Natural killer cell (primary cell): ENCODE data around the gene XXYLT1. TPM values are rescaled to one million over a fixed set of nuclear protein-coding genes. Genes with fewer than 3 reads are reported as not detected.
"Not testable (repeated sequence)": the region's sequence is repeated elsewhere in the genome, so short reads cannot be mapped to it uniquely, and the experiment has no call there.

ENCODE experiments used
- ATAC-seq, 3 donors: fragments of 150-1000 bp in 2 of 3; fragments of 200-7000 bp in 1 of 3; cut with Tn5 transposase; 1 replicate in 1 of 3; 2 replicates in 2 of 3; pipeline ENCODE4 v1.10.0; 2021; ENCODE audit warnings: mild to moderate bottlenecking in 2 of 3, moderate library complexity in 2 of 3
- DNase-seq, 2 donors: peaks; one replicate each; pipeline versions ENCODE4 v3.0.0 to v3.0.0-alpha.2; 2013 to 2021; ENCODE audit warnings: mixed read lengths in 1 of 2
- H3K27ac ChIP-seq: one replicate; pipeline ENCODE4 v1.5.1; 2013; ENCODE audit warnings: mild to moderate bottlenecking, low read length
- H3K27me3 ChIP-seq: one replicate; pipeline ENCODE4 v1.6.1; 2013; ENCODE audit warnings: low read length; ENCODE audit not compliant: control insufficient read depth, insufficient read depth
- H3K36me3 ChIP-seq: one replicate; pipeline ENCODE4 v1.6.1; 2013; ENCODE audit warnings: low read length; ENCODE audit not compliant: control insufficient read depth, insufficient read depth
- H3K4me1 ChIP-seq: one replicate; pipeline ENCODE4 v1.6.1; 2013; ENCODE audit warnings: low read length; ENCODE audit not compliant: control insufficient read depth, insufficient read depth
- H3K4me3 ChIP-seq: one replicate; pipeline ENCODE4 v1.5.1; 2013; ENCODE audit warnings: low read length
- H3K9me3 ChIP-seq: one replicate; pipeline ENCODE4 v1.6.1; 2013; ENCODE audit warnings: low read length; ENCODE audit not compliant: control insufficient read depth, insufficient read depth
- H3K27ac Mint-ChIP-seq, 2 donors: one replicate each; pipeline ENCODE4 v1.8.0; 2022; ENCODE audit warnings: mild to moderate bottlenecking in 2 of 2, mixed read lengths in 2 of 2, moderate library complexity in 1 of 2
- H3K27me3 Mint-ChIP-seq, 2 donors: one replicate each; pipeline ENCODE4 v1.8.0; 2022; ENCODE audit warnings: low read depth in 2 of 2, mixed read lengths in 2 of 2
- H3K36me3 Mint-ChIP-seq: one replicate; pipeline ENCODE4 v1.8.0; 2022; ENCODE audit warnings: mixed read lengths
- H3K4me1 Mint-ChIP-seq, 2 donors: one replicate each; pipeline ENCODE4 v1.8.0; 2022; ENCODE audit warnings: mixed read lengths in 2 of 2
- H3K4me3 Mint-ChIP-seq: one replicate; pipeline ENCODE4 v1.8.0; 2022; ENCODE audit warnings: mild to moderate bottlenecking, moderate library complexity, mixed read lengths
- H3K9me3 Mint-ChIP-seq, 2 donors: one replicate each; pipeline ENCODE4 v1.8.0; 2022; ENCODE audit warnings: mixed read lengths in 2 of 2
- WGBS: methylation state at CpG from one replicate; pipeline ENCODE4 v1.1.7; 2013; ENCODE audit warnings: missing lambda C conversion rate; ENCODE audit not compliant: insufficient coverage; 5-methylcytosine and 5-hydroxymethylcytosine counted together
- intact Hi-C: fragments of 100-400 bp; cut with micrococcal nuclease; formaldehyde crosslinking; loops from one replicate; pipeline ENCODE4 v1.14.2; 2022
- total RNA-seq, 4 donors: library from RNA; stranded (reverse); fragments of 120-200 nt in 1 of 4; gene quantifications; one replicate each; pipeline versions ENCODE4 v1.2.3 to v1.2.4, GENCODE V29; 2013 to 2022
- TF ChIP-seq, protein P1 (sequence below): fragments of 200-600 bp; IDR thresholded peaks from one replicate; pipeline ENCODE4 v1.8.0; 2022; ENCODE audit warnings: antibody characterized with exemption

Gene XXYLT1
- total RNA-seq, 3 donors from 2014 or later (not counting 1 experiment from before 2014, with no cell fraction given) = 8.7 to 13.6 (median 10.2) TPM

DNA sequence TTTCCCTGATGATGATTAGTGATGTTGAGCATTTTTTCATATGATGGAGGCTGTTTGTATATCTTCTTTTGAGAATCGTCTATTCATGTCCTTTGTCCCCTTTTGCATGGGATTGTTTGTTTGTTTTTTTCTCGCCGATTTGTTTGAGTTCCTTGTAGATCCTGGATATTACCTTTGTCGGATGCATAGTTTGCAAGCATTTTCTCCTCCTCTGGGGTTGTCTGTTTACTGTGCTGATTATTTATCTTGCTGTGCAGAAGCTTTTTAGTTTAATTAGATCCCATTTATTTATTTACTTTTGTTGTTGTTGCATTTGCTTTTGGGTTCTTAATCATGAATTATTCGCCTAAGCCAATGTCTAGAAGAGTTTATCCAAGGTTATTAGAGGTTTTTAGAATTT, 232.8 kb downstream of the XXYLT1 start:
- ATAC-seq (no peak), DNase-seq (no peak)
- Mint-ChIP-seq H3K9me3 (no peaks in the 10 kb centered on the region), H3K36me3 (no peaks in the 10 kb centered on the region), H3K4me1 (no peaks in the 10 kb centered on the region), H3K27ac (no peak overlapping the region), H3K4me3 (no peak overlapping the region), H3K27me3 (peaks cover 4 to 11% of the 10 kb centered on the region in 2 donors)
- no peaks in the 10 kb centered on the region for H3K9me3 ChIP-seq
- no peaks in the 10 kb centered on the region for H3K27me3 ChIP-seq
- TF ChIP-seq, protein P1, sequence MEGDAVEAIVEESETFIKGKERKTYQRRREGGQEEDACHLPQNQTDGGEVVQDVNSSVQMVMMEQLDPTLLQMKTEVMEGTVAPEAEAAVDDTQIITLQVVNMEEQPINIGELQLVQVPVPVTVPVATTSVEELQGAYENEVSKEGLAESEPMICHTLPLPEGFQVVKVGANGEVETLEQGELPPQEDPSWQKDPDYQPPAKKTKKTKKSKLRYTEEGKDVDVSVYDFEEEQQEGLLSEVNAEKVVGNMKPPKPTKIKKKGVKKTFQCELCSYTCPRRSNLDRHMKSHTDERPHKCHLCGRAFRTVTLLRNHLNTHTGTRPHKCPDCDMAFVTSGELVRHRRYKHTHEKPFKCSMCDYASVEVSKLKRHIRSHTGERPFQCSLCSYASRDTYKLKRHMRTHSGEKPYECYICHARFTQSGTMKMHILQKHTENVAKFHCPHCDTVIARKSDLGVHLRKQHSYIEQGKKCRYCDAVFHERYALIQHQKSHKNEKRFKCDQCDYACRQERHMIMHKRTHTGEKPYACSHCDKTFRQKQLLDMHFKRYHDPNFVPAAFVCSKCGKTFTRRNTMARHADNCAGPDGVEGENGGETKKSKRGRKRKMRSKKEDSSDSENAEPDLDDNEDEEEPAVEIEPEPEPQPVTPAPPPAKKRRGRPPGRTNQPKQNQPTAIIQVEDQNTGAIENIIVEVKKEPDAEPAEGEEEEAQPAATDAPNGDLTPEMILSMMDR = no peak
- no peak overlapping the region for H3K27ac ChIP-seq
- intact Hi-C loops = no loop called here
- H3K36me3 ChIP-seq = no peaks in the 10 kb centered on the region
- WGBS = 91% methylated on average over 4 of the region's 5 CpGs
- no peak overlapping the region for H3K4me3 ChIP-seq
- H3K4me1 ChIP-seq = peaks cover 11% of the 10 kb centered on the region

DNA sequence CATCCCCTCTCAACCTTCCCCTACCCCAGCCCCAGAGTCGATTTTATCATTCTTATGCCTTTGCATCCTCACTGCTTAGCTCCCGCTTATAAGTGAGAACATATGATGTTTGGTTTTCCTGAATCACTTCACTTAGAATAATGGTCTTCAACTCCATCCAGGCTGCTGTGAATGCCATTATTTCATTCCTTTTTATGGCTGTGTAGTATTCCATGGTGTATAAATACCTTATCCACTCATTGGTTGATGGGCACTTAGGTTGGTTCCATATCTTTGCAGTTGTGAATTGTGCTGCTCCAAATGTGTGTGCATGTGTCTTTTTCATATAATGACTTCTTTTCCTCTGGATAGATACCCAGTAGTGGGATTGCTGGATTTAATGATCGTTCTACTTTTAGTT, 233.4 kb downstream of the XXYLT1 start:
- H3K4me3 Mint-ChIP-seq, H3K27me3 ChIP-seq, H3K4me1 ChIP-seq, DNase-seq, H3K36me3 Mint-ChIP-seq, H3K9me3 Mint-ChIP-seq, H3K9me3 ChIP-seq, H3K36me3 ChIP-seq, ATAC-seq, H3K4me3 ChIP-seq, H3K27ac Mint-ChIP-seq, H3K4me1 Mint-ChIP-seq, H3K27ac ChIP-seq, intact Hi-C loops: not testable (repeated sequence)
- WGBS = 90% methylated on average over 2 of the region's 3 CpGs
- H3K27me3 Mint-ChIP-seq = peaks cover 4 to 11% of the 10 kb centered on the region in 2 donors

DNA sequence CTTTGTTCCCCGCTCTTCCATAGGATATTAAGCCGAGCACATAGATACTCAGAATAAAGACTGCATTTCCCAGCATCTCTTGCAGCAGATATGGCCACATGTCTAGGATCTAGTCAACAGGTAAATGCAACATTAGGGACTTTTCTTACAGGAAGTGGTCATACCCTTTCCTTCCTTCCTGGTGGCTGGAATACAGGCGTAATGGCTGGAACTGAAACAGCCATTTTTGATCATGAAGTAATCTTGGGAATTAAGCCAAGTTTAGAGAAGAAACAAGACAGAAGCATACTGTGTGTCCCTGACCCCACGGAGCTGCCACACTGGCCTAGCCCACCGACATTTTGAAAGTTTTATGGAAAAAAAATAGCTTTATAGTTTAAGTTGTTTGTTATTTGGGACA, 234.0 kb downstream of the XXYLT1 start:
- intact Hi-C loops = no loop called here

DNA sequence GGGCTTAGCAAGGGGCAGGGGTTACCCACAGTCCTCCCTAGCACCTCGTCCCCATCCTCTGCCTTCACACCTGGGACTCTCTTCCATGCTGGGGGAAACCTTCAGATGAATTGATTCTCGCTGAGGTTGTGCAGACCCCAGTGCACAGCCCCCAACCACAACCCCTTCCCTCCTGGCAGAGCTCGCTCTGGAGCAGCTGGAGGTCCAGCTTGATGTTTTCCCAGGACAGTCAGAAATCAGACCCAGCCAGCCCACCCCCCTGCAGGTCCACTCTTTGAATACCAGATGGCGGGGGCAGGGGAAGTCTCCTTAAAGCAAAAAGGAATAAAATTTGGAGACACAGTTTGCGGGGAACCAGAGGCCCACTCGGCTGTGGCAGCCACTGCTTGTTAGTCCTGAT, 234.4 kb downstream of the XXYLT1 start:
- Histone ChIP-seq H3K27me3 (no peaks in the 10 kb centered on the region), H3K27ac (no peak overlapping the region), H3K9me3 (no peaks in the 10 kb centered on the region), H3K4me1 (peaks cover 8% of the 10 kb centered on the region), H3K4me3 (no peak overlapping the region), H3K36me3 (no peaks in the 10 kb centered on the region)
- Mint-ChIP-seq H3K27me3 (peaks cover 4 to 11% of the 10 kb centered on the region in 2 donors), H3K27ac (no peak overlapping the region), H3K9me3 (no peaks in the 10 kb centered on the region), H3K4me3 (no peak overlapping the region), H3K4me1 (no peaks in the 10 kb centered on the region), H3K36me3 (no peaks in the 10 kb centered on the region)
- intact Hi-C loops = no loop called here
- TF ChIP-seq, protein P1 = no peak
- DNase-seq (no peak), ATAC-seq (no peak)
- 86% methylated on average over 6 of the region's 6 CpGs for WGBS

More for the DNA sequence above, 234.0 kb downstream of the XXYLT1 start:
- 81% methylated on average over 5 of the region's 5 CpGs for WGBS
- Histone ChIP-seq H3K27ac (no peak overlapping the region), H3K9me3 (no peaks in the 10 kb centered on the region), H3K27me3 (no peaks in the 10 kb centered on the region), H3K36me3 (no peaks in the 10 kb centered on the region), H3K4me1 (peaks cover 8% of the 10 kb centered on the region), H3K4me3 (no peak overlapping the region)
- Mint-ChIP-seq H3K27me3 (peaks cover 4 to 11% of the 10 kb centered on the region in 2 donors), H3K4me3 (no peak overlapping the region), H3K36me3 (no peaks in the 10 kb centered on the region), H3K27ac (no peak overlapping the region), H3K4me1 (no peaks in the 10 kb centered on the region), H3K9me3 (no peaks in the 10 kb centered on the region)
- ATAC-seq (no peak), DNase-seq (no peak)
- TF ChIP-seq, protein P1 = no peak
